Activated T-helper 1 cell treated with Interleukin-2 at 50 U/mL for 16 hours (primary cell): ENCODE data around the gene MED25.

Experiments used
- DNase-seq: peaks from one replicate; pipeline ENCODE4 v3.0.0-alpha.2; 2020; ENCODE audit warnings: low read depth

The MED25 gene

GRCh38 chr19:49799271-49799797, 18.8 kb upstream of the MED25 start:
- no peak for DNase-seq

DNA sequence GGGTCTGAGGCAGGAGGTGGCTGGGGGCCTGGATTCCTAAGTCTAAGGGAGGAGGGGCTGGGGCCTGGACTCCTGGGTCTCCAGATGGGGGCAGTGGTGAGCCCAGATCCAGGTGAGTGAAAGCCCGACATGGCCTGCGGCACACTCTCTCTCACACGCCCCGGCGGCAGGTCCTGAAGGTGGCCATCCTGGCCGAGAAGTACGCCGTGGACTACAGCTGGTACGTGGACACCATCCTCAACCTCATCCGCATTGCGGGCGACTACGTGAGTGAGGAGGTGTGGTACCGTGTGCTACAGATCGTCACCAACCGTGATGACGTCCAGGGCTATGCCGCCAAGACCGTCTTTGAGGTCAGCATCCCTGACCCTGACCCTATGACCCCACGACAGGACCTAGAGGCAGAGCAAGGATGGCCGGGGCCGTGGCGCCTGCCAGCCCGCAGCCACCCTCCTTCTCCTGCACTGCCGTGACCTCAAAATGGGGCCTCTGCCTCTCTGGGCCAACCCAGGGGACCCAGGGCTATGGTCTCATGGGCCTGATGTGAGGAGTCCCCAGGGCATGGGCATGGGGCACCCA, 18.2 kb upstream of the MED25 start:
- DNase-seq: no peak

GRCh38 chr19:49800771-49801170, 17.3 kb upstream of the MED25 start:
- DNase-seq: no peak

GRCh38 chr19:49801401-49801888, 16.6 kb upstream of the MED25 start:
- DNase-seq: no peak

DNA sequence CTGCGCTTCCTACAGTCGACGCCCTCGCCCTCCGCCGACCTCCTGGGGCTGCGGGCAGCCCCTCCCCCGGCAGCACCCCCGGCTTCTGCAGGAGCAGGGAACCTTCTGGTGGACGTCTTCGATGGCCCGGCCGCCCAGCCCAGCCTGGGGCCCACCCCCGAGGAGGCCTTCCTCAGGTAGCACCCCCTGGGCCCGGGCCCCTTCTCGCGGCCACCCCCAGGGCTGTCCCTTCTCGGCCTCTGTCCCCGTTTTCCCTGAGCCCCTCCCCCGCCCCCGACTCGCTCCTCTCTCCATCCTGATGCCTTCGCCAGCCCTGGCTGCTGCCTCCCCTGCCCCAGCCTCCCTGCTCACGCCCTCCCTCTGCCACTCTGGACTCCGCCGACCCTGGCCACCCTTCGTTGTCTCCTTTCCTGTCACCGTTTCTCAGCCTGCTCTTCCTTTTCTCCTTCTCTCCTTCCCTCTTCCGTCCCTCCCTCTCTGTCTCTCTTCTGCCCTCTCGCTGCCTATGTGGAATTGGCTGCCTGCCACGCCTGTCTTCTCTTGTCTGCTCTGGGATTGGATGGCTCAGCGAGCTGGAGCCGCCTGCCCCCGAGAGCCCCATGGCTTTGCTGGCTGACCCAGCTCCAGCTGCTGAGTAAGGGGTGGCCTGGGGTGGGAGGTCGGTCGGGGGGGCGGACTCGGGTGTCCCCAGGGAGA, 16.0 kb upstream of the MED25 start:
- no peak for DNase-seq

DNA sequence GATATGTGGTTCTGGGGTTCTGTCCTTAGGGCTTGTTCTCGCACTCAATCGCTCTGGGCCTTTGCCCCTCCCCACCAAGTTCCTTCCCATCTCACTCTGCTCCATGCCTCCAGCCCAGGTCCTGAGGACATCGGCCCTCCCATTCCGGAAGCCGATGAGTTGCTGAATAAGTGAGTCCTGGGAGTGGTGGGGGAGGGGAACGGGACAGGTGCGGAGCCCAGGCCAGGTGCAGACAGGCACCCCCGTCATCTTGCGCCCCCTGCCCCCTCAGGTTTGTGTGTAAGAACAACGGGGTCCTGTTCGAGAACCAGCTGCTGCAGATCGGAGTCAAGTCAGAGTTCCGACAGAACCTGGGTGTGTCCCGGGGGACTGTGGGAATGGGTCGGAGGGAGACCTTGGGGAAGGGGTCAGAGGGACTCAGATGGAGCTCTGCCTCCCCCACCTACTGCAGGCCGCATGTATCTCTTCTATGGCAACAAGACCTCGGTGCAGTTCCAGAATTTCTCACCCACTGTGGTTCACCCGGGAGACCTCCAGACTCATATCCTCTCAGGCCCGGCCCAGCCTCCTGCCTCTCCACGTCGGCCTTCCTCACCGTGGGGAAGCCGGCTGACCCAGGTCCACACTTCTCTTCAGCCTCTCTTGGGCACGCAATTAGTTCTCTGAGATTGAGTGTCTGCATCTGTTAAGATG, 15.1 kb upstream of the MED25 start:
- no peak for DNase-seq

- DNase-seq: no peak
Observed at GRCh38 chr19:49803529-49803856, 14.6 kb upstream of the MED25 start.

- DNase-seq: no peak
Observed at GRCh38 chr19:49805822-49806619, 12.1 kb upstream of the MED25 start.

DNA sequence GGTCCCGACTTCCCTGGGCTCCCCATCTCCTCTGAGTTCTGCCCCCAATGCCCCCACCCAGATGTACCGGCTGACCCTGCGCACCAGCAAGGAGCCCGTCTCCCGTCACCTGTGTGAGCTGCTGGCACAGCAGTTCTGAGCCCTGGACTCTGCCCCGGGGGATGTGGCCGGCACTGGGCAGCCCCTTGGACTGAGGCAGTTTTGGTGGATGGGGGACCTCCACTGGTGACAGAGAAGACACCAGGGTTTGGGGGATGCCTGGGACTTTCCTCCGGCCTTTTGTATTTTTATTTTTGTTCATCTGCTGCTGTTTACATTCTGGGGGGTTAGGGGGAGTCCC, 11.5 kb upstream of the MED25 start:
- no peak for DNase-seq

- no peak for DNase-seq
Observed at GRCh38 chr19:49807058-49807903, 10.8 kb upstream of the MED25 start.

DNA sequence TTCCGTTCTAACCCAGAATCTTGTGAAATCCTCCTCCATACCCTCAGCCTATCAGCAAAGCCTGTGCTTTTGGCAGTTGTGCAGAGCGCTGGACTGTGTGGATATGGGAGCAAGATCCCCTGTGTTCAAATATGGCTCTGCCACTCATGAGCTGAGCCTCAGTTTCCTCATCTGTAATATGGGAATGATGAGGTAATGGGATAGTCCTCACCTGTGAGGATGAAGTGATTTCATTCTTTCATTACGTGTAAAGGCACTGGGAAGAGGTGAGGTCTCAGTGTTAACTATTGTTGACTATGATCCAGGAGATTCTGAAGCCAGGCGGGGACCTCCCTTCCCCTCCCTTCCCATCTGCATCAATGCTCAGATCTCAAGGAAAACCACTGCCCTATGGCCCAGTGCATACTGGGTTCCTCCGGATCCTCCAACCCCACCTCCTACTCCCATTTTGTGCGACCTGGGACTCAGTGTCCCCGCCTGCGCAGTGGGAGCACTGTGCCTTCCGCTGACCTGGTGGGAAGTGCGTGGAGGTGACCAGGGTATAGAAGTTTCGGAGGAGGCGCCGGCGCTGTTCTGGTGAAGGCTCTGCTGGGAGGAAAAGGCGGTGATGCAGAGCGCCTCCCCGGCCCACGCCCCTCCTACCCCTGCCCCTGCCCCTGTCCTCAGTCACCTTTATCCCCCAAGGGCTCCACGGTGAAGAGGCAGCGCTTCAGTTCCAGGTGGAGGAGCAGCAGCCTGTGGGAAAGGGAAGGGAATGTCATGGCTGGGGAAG, 10.0 kb upstream of the MED25 start:
- no peak for DNase-seq

DNA sequence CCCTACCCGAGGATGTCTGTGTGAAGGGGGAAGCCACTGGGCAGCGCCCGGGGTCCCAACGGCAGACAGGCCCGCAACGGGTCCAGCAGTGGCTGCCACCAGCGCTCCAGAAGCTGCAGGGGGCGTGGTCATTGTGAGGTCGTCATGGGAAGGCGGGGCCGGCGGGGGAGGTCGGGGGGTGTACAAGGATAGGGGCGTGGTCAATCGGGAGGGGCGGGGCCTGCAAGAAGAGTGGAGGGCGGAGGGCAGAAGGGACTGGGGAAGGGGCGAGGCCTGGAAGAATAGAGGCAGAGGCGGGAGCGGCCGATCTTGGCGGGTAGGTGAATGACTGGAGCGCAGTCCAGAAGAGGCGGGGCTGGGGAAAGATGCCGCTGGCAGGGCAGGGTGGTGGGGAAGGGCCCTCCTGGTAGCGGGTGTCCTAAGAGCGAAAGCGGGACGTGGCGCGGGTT, 9.4 kb upstream of the MED25 start:
- DNase-seq: peak; percentile 74

GRCh38 chr19:49809160-49809940, 8.7 kb upstream of the MED25 start:
- peak; percentile 25 for DNase-seq

DNA sequence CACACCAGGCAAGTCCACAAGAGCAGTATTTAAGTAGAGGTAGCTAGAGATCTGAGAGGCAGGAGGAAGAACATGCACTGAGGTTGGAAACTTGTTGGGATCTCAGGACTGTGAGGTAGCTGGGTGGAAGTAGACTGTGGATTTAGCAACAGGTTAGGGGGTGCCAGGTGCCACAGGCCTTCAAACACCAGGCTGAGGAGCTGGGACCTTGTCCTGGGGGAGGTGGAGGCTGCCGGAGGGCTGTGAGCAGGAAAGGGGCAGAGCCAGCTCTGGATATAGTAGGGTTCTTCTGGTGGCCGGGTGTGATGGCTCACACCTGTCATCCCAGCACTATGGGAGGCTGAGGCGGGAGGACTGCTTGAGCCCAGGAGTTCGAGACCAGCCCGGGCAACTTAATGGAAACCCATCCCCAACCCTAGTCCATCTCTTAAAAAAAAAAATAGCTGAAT, 8.1 kb upstream of the MED25 start:
- no peak for DNase-seq

GRCh38 chr19:49811328-49811727, 6.8 kb upstream of the MED25 start:
- no peak for DNase-seq

GRCh38 chr19:49812452-49812996, 5.6 kb upstream of the MED25 start:
- DNase-seq: no peak

DNA sequence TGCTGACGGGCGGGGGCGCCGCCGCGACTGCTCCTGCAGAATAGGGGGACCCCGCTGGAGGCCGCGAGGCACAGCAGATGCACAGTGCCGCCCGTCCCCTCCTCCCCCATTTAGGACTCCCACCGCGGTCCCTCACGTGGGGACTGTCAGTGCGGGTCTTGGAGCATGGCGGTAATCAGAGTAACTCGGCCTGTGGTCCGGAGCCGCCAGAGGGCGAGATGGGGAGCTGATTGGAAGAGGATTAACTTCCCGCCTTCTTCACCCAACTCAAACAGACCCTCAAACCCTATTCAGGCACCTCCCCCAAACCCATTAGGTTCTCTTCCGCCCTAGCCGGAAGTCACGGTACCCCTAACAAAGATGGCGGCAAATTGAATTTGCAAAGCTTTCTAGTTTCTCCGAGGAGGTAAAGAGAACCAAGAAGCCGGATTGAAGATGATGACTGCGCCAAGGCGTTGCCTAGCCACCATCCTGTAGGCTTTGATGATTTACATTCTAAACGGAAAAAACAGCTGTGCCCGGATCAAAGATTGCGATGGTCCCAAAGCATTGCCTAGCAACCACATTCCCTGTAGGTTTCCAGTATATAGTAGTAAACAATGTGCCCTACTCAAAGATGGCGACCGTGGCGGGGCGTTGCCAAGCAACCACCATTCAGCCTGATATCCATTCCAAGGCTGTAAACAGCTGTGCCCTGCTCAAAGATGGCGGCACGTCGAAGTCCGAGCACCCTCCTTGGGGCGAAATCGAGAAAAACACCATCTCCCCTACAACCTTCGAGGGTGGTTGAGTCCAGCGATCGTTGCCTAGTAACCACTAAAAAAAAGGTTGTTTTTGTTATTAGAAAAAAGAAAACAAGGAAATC, 4.9 kb upstream of the MED25 start, which contains the start of gene FUZ:
Gene FUZ (minus strand): TSS at position 296 of the 865 bp plus-strand sequence. CDS start 186 bp downstream, at position 110.
- peak; percentile 82 for DNase-seq

DNA sequence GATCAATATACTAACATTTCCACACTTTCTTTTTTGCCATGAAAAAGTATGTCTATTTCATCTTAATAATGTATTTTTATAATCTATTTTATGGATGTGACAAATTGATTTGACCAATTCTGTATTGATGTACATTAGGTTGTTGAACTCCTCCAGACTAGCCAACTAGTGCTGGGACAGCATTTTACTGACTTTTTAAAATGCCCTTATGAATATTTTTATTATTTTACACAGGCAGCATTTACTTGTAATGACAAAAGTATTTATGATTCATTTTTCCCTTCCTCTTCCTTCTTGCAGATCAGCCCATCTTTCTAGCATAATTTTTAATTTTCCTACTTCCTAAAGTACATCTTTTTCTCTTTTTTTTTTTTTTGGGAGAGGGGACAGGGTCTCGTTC, 4.1 kb upstream of the MED25 start:
- no peak for DNase-seq
